ENCODE results near the gene FAM118A.
A peak's percentile ranks its signal among the peaks of the same experiment; 100 is the strongest.

The FAM118A gene

DNA sequence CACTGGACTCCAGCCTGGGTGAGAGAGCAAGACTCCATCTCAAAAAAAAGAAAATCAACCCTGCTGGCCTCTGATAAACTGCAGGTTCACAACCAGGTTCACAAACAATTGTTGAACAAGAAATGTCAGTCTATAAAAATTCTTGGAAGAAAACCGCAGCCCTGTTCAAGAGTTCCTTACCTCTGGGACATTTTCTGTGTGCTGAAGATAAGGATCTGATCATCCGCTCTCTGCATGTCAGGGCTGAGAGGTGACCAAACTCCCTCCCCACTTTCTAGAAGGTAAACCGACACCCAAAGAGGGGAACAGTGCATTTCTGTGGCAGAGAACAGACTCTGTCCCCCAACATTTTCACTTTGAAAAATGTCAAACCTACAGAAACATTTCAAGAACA, 29.1 kb upstream of the FAM118A start:
- TF ChIP-seq, protein P1, sequence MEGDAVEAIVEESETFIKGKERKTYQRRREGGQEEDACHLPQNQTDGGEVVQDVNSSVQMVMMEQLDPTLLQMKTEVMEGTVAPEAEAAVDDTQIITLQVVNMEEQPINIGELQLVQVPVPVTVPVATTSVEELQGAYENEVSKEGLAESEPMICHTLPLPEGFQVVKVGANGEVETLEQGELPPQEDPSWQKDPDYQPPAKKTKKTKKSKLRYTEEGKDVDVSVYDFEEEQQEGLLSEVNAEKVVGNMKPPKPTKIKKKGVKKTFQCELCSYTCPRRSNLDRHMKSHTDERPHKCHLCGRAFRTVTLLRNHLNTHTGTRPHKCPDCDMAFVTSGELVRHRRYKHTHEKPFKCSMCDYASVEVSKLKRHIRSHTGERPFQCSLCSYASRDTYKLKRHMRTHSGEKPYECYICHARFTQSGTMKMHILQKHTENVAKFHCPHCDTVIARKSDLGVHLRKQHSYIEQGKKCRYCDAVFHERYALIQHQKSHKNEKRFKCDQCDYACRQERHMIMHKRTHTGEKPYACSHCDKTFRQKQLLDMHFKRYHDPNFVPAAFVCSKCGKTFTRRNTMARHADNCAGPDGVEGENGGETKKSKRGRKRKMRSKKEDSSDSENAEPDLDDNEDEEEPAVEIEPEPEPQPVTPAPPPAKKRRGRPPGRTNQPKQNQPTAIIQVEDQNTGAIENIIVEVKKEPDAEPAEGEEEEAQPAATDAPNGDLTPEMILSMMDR (IDR thresholded peaks at IDR 0.05; ENCODE audit: low read depth, low read length) = no peak
- H3K27me3 ChIP-seq (ENCODE audit: insufficient read depth, low read depth, severe bottlenecking) = no peaks in the 10 kb centered on the region
- H3K36me3 ChIP-seq = no peaks in the 10 kb centered on the region
- no peaks in the 10 kb centered on the region for H3K9me3 ChIP-seq (ENCODE audit: severe bottlenecking)
- no peak for DNase-seq
- no peak overlapping the region for H3K27ac ChIP-seq
- no peak overlapping the region for H3K4me3 ChIP-seq (ENCODE audit: low read depth, low read length)

DNA sequence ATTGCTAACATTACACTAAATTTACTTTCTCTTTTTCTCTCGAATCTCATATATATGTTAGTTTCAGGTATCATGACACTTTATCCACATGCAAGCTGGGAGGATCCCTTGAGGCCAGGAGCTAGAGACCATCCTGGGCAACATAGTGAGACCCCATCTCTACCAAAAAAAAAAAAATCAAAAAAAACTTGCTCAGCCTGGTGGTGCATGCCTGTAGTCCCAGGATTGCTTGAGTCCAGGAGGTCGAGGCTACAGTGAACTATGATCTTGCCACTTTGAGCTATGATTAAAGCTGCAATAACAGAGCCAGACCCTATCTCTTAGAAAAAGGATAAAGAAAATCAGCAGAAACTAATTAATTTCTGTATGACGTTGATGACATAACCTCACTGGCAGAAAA, 28.7 kb upstream of the FAM118A start:
- Histone ChIP-seq H3K36me3 (no peaks in the 10 kb centered on the region), H3K27ac (no peak overlapping the region)
- TF ChIP-seq, protein P1 (IDR thresholded peaks at IDR 0.05; ENCODE audit: low read depth, low read length) = no peak

DNA sequence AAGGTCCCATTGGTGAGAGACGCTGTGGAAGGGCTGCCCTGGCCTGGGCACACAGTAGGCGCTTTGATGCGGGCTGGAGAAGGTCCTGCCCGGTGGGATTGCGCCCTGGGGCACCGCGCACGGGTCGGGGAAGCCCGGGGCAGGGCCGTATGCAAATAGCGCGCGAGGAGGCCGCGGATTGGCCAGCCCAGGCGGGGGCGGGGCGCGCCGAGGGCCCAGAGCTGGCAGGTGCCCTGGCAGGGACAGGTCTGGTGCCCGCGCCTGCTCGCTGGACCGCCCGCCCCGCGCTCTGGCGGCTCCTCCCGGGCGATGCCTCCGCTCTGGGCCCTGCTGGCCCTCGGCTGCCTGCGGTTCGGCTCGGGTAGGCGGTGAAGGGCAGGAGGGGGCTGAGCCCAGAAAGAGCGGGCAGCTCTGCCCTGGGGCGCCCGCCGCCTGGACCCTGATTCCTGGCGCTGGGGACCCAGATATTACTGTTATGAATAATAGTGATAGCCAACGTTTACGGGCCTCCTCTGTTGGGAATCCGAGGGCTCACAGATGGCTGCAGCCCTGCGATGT, 24.9 kb upstream of the FAM118A start, which contains the start of gene UPK3A:
TSS of gene UPK3A (plus strand) at position 245 of the 558 bp plus-strand sequence. CDS start at position 310, 65 bp downstream.
- TF ChIP-seq, protein P1 (IDR thresholded peaks at IDR 0.05; ENCODE audit: low read depth, low read length) = no peak
- Histone ChIP-seq H3K9me3 (ENCODE audit: severe bottlenecking) (no peaks in the 10 kb centered on the region), H3K4me3 (ENCODE audit: low read depth, low read length) (no peak within 1 kb of the TSS), H3K36me3 (no peaks in the 10 kb centered on the region), H3K27ac (no peak within 1 kb of the TSS), H3K27me3 (ENCODE audit: insufficient read depth, low read depth, severe bottlenecking) (no peaks in the 10 kb centered on the region)
- DNase-seq = no peak

More for the DNA sequence above, 28.7 kb upstream of the FAM118A start:
- H3K4me3 ChIP-seq (ENCODE audit: low read depth, low read length) = no peak overlapping the region
- no peaks in the 10 kb centered on the region for H3K9me3 ChIP-seq (ENCODE audit: severe bottlenecking)
- no peaks in the 10 kb centered on the region for H3K27me3 ChIP-seq (ENCODE audit: insufficient read depth, low read depth, severe bottlenecking)
- no peak for DNase-seq

DNA sequence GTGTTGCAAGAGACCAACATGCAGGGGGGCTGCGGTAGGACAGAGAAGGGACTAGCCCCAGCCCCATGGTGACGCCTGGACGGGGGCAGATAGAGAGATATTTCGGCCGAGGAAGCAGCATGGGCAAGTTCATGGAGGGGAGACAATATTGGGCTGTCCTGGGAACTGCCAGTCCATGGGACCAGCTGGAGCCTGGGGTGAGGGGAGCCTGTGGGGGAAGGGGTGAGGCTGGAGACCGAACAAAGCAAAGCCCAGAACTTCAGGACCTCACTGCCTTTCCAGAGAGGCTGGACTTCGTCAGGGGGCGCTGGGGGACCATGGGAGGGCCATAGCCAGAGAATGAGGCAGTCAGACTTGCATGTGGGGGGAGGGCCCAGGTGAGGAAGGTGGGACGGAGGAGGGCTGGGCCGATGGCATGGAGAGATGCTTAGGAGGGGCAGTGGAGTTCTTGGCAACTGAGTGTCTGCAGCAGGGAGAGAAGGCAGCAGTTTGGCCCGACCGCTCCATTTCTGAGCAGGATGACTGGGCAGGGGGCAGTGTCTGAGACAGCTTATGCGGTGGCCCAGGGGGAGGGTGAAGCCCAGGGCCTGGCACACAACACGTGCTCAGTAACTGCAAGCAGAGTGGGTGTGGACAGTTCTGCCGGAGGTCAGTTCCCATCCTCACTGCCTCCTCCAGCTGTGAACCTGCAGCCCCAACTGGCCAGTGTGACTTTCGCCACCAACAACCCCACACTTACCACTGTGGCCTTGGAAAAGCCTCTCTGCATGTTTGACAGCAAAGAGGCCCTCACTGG, 24.3 kb upstream of the FAM118A start:
- DNase-seq = peak; percentile 32
- Histone ChIP-seq H3K27ac (no peak overlapping the region), H3K36me3 (no peaks in the 10 kb centered on the region), H3K27me3 (ENCODE audit: insufficient read depth, low read depth, severe bottlenecking) (no peaks in the 10 kb centered on the region), H3K4me3 (ENCODE audit: low read depth, low read length) (no peak overlapping the region), H3K9me3 (ENCODE audit: severe bottlenecking) (no peaks in the 10 kb centered on the region)
- TF ChIP-seq, protein P1 (IDR thresholded peaks at IDR 0.05; ENCODE audit: low read depth, low read length) = 0 out of 2 replicates have a peak, but pooled peaks have one; percentile 19

DNA sequence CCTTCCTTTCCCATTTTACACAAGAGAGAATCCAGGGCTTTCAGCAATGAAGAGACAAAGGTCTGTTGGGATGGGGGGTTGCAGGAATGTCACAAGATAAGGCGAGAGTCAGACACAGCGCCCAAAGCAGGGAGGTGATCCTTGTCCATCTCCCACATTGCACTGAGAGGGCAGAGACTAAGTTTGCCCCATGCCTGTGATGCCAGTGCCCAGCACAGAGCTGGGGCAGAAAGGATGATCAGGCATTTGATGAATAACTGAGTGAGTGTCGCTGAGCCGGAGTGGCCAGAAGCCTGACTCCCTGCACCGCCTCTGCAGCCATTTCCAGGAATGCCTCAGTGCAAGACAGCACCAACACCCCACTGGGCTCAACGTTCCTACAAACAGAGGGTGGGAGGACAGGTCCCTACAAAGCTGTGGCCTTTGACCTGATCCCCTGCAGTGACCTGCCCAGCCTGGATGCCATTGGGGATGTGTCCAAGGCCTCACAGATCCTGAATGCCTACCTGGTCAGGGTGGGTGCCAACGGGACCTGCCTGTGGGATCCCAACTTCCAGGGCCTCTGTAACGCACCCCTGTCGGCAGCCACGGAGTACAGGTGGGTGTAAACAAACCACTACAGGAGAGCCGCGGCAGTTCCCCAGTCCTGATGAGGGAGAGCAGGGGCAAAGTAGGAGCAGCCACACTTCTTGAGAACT, 22.7 kb upstream of the FAM118A start:
- Histone ChIP-seq H3K27me3 (ENCODE audit: insufficient read depth, low read depth, severe bottlenecking) (no peaks in the 10 kb centered on the region), H3K9me3 (ENCODE audit: severe bottlenecking) (no peaks in the 10 kb centered on the region), H3K36me3 (no peaks in the 10 kb centered on the region), H3K4me3 (ENCODE audit: low read depth, low read length) (no peak overlapping the region), H3K27ac (no peak overlapping the region)
- TF ChIP-seq, protein P1 (IDR thresholded peaks at IDR 0.05; ENCODE audit: low read depth, low read length) = no peak
- DNase-seq = no peak
